Activated T-cell treated with anti-CD3 and anti-CD28 coated beads, Interleukin-2, amount 50 U/mL, for 48 hours (primary cell): ENCODE results near the gene FCHSD2.

ENCODE experiments used
- DNase-seq, 2 experiments: peaks; one replicate each; pipeline ENCODE4 v3.0.0-alpha.2; 2020

Gene FCHSD2

GRCh38 chr11:73142128-73142377 is at the start of gene FCHSD2:
Gene FCHSD2 (minus strand): TSS chr11:73142318. CDS start chr11:73141877, 441 bp downstream.
- DNase-seq: no peak

- no peak for DNase-seq
These were observed 49.0 kb upstream of the FCHSD2 start for GRCh38 chr11:73191151-73191550.

GRCh38 chr11:73190557-73190885 is 48.4 kb upstream of the FCHSD2 start:
- no peak for DNase-seq

- DNase-seq: no peak
These were observed 47.8 kb upstream of the FCHSD2 start for GRCh38 chr11:73189723-73190556.

- no peak for DNase-seq
These were observed 47.2 kb upstream of the FCHSD2 start for GRCh38 chr11:73189315-73189714.

GRCh38 chr11:73188301-73188700 is 46.2 kb upstream of the FCHSD2 start:
- no peak for DNase-seq

GRCh38 chr11:73187854-73188253 is 45.7 kb upstream of the FCHSD2 start:
- DNase-seq: no peak

- no peak for DNase-seq
These were observed 44.8 kb upstream of the FCHSD2 start for GRCh38 chr11:73186886-73187285.

- DNase-seq: no peak
These were observed 44.3 kb upstream of the FCHSD2 start for GRCh38 chr11:73186294-73186850.

- no peak for DNase-seq
These were observed 43.7 kb upstream of the FCHSD2 start for GRCh38 chr11:73185680-73186293.

GRCh38 chr11:73184953-73185671 is 43.0 kb upstream of the FCHSD2 start:
- peak; percentile 80 for DNase-seq

- no peak for DNase-seq
These were observed 40.8 kb upstream of the FCHSD2 start for GRCh38 chr11:73182824-73183321.

- DNase-seq: no peak
These were observed 36.6 kb upstream of the FCHSD2 start for GRCh38 chr11:73178681-73179080.

GRCh38 chr11:73177778-73178539 is 35.8 kb upstream of the FCHSD2 start:
- DNase-seq: peak; percentile 81 to 83

- no peak for DNase-seq
These were observed 35.3 kb upstream of the FCHSD2 start for GRCh38 chr11:73177380-73177777.

- no peak for DNase-seq
These were observed 34.7 kb upstream of the FCHSD2 start for GRCh38 chr11:73176874-73177155.

- no peak for DNase-seq
These were observed 34.2 kb upstream of the FCHSD2 start for GRCh38 chr11:73176145-73176873.

GRCh38 chr11:73175551-73176144 is 33.5 kb upstream of the FCHSD2 start:
- DNase-seq: no peak

GRCh38 chr11:73174495-73174791 is 32.3 kb upstream of the FCHSD2 start:
- no peak for DNase-seq

- no peak for DNase-seq
These were observed 31.8 kb upstream of the FCHSD2 start for GRCh38 chr11:73173755-73174494.

- DNase-seq: no peak
These were observed 31.0 kb upstream of the FCHSD2 start for GRCh38 chr11:73172992-73173656.
